ENCODE results near the gene ZCCHC14.

Gene ZCCHC14

GRCh38 chr16:87474017-87474416, 18.8 kb downstream of the ZCCHC14 start:
- DNase-seq, result no peak

- no peak for DNase-seq
Observed at GRCh38 chr16:87472935-87473334, 19.9 kb downstream of the ZCCHC14 start.

DNA sequence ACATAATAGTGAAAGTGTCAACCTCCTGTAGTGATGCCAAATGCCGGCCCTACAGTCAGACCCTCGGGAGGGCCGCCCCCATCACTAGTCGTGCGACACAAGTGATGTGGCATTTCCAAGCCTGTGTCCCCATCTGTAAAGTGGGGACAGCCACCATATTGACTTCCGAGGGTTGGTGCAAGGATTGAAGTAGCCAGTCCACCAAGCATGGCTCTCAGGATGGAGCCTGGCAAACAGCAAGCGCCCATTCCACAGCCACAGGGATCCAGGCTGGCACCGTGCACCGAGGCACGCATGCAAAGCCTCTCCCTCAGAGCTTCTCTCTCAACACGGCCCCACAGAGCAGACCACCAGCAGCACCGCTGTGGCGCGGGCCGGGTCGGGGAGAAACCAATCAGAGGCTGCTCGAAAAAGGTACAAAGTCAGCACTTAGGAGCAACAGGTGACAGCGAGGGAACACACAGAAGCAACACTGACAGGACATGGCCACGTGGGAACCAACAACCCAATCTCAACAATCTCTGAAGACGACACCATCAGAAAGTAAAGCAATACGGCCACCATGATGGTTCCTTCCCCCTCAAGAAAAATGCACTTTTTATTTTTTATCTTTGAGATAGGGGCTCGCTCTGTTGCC, 20.6 kb downstream of the ZCCHC14 start:
- no peak for DNase-seq

DNA sequence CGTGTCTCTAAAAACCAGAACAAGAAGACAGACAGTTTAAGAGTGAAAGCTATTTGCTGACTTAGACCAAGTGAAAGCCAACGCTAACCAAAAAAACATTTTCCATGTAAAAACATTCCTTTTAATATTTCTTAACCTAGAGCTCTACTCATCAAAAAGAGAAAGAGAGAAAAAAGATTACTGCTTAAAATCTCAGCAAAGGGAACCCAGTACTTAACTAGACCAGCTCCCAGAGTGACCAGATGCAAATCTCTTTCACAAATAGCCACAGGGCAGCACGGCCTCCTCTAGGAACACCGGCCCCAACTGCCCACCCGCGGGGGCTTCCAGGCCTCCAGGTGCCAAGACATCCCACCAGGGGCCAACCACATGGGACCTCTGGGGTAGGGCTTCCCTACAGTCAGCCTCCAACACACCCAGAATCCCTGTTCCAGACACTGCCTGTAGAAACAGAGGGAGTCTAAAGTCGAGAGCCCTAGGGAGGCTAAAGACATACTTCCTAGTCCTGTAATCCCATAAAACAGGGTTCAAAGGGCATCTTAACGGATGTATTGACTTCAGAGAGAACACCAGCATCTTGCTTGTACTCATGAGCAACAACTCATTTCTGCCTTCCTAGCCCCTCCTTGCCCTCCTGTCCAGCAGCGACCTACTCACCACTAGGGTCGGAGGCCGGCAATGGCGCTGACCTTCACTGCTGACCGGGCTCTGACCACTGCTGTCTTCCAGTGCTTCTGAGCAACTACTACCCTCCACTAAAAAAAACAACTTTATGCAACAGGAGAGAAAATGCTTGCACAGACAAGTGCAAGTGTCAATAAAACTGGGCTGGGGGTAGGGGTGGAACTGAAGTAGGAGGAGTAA, 21.3 kb downstream of the ZCCHC14 start:
- DNase-seq, result no peak

DNA sequence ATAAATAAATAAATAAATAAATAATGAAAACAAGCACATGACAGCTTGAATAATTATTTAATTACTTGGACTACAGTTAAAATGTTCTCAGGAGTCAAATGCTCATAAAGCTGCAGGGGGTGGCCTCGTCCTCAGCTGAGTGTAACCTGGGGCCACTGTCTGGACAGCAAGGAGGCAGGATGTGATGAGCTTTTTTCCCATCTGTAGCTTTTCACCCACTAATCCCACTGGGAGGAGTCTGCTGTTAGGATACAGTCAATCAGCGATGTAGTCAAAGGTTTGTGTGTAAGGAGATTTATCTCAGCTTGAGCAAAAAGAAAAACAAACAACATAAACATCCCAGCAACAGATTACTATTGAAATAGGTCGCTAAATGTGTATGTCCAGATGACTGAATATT, 22.5 kb downstream of the ZCCHC14 start:
- DNase-seq, result no peak

DNA sequence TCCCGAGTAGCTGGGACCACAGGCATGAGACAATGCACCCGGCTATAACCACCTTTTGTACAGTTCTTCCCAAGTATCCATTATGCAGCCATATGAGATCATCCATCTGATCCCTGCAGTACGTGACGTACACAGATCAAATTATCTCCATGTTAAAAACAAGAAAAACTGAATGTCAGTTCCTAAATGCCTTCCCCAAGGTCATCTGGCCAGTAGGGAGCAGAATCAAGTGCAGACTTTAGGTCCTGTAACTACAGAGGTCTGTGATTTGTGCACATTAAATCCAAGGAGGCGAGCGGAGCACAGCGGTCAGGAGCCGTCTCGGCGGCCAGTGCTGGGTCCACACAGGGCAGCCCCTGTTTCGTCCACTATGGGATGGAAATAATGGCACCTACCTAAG, 23.7 kb downstream of the ZCCHC14 start:
- DNase-seq, result no peak

DNA sequence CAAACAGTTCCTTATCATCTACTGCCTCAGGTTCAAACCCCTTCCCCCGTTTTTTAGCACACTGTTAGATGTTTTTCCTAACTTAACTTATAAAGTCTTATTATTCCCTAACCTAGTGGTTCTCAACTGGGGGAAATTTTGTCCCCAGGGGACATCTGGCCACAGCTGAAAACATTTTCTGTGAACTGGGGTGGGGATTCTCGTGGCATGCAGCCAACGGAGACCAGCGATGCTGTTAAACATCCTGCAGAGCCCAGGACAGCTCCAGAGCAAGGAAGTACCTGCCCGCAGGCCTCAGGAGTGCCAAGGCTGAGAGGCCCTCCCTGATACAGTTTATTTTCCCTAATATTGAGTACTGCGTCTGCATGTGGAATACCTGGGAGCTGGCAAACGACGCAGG, 24.3 kb downstream of the ZCCHC14 start:
- no peak for DNase-seq

- no peak for DNase-seq
Observed at GRCh38 chr16:87466975-87467501, 25.8 kb downstream of the ZCCHC14 start.

GRCh38 chr16:87465879-87466278, 26.9 kb downstream of the ZCCHC14 start:
- DNase-seq, result no peak

DNA sequence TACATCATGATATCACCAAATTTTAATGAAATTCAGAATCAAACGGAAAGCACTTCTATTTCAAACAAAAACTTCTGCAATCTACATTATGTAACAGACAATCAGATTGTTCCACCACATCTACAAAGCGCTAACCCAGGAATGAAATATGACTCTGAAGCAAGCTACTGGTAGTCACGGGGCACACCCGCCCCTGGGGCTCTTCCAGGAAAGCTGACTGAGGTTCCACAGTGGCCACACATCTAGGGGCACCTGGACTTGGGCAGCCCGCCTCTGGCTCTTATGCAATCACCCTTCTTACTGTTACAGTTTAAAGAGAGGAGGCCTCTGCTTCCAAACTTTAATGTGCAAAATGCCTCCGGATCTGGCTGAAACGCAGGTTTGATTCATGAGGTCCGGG, 27.5 kb downstream of the ZCCHC14 start:
- no peak for DNase-seq

- DNase-seq, result no peak
Observed at GRCh38 chr16:87464691-87465300, 28.0 kb downstream of the ZCCHC14 start.

GRCh38 chr16:87463722-87464690, 28.8 kb downstream of the ZCCHC14 start:
- peak; percentile 44 for DNase-seq

DNA sequence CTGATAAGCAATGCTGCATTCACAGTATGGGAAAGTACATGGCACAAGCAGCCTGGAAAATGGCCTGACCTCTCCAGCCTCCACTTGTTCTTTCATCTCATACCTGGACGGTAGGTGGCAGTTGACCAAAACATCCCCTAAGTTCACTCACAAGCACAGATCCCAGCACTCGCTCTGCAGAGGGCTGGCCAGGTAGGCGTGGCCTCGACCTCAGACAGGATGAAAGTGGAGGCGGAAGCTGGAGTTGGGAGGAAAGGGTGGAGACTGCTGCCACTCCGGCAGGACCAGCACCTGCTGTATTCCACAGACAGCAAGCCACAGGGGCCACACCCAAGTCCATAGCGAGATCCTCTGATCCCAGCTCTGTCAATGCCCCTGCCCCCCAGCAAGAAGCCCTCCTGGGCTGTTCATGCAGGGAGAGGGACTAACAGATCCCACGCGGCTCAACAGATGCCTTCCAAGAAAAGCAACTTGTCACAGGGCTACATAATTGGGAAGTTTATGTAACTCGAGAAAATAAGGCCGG, 31.3 kb downstream of the ZCCHC14 start:
- DNase-seq, result peak; percentile 20

DNA sequence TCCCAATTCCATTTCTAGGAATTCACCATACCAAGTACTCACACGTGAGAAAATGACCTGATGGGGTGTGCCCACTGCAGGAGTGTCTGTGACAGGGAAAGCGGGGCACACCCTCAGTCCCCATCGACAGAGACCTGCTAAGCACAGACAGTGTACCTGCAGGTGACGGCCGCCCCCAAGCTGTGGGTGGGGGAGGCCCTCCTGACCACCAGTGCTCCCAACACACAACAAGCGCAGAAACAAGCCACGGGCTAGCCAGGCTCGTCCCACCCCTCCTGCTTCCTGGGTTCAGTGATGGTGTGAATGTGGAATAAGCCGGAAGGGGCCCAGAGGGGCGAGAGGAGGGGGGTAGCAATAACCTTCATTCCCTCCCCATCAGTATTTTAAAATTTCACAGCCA, 31.9 kb downstream of the ZCCHC14 start:
- DNase-seq, result no peak

- no peak for DNase-seq
Observed at GRCh38 chr16:87459833-87460232, 33.0 kb downstream of the ZCCHC14 start.

GRCh38 chr16:87459027-87459426, 33.8 kb downstream of the ZCCHC14 start:
- DNase-seq, result no peak

GRCh38 chr16:87458424-87458915, 34.4 kb downstream of the ZCCHC14 start:
- no peak for DNase-seq

GRCh38 chr16:87457709-87458423, 35.0 kb downstream of the ZCCHC14 start:
- DNase-seq, result no peak

DNA sequence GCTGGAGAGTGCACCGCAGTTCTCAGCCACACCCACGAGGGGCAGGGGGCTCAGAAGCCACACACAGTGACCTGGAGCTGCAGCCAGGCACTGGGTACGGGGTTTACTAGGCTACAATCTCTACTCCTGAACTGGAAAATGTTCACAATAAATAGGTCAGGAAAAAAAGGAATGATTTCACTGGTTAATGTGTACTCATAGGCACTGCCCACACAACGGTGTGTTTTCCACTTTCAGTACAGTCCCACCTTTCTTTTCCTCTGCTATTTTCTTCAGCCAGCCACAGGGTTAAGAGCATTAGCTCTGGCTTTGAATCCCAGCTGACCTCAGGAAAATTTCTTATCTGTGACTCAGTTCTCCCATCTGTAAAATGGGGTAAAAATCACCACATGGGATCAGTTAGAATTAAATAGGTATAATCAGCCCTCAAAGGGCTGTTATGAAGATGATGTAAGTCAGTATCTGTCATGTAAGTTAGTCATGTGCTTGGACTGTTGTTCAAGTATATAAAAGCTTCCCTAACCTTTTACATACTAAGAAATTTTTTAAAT, 35.7 kb downstream of the ZCCHC14 start:
- no peak for DNase-seq

DNA sequence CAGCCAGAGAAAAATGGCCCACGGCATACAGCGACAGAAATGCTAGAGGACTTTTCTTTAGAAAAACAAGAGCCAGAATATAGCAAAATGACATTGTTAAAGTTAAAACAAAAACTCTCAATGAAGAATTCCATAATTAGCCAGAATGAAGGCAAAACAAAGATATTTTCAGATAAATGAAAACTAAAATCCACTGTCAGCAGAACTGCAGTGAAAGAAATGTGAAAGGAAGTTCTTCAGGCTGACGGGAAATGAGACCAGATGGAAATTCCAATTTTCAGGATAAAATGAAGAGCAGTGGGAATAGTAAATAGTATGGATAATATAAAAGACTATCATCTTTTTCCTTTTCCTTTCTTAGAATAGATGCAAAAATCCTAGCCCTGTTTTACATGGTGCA, 38.4 kb downstream of the ZCCHC14 start:
- DNase-seq, result no peak

DNA sequence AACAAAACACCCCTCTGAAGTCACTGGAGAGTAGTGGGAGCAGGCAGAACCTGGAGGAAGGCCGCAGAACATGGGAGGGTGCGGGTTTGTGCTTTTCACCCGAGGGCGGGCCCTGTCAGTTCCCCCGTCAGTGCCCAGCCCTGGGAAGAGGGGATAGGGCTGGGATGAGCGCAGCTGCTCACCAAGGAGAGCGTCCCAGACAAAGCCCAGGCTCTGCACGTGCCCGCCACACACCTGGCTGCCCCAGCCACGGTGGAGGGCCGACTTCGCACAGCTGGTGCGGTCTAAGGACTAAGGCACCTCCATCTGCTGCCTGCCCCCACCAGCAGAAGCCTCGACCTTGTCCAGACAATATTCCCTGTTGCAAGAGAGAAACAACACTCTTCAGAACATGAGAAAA, 39.5 kb downstream of the ZCCHC14 start:
- no peak for DNase-seq
